ENCODE data around the gene GARIN1A.

The GARIN1A gene

GRCh38 chr7:128718967-128719642, 47.0 kb downstream of the GARIN1A start:
- Mint-ChIP-seq H3K4me1 (ENCODE audit: low read depth) (peaks cover 2% of the 10 kb centered on the region), H3K27ac (no peak overlapping the region), H3K36me3 (ENCODE audit: low read depth) (no peaks in the 10 kb centered on the region), H3K27me3 (peaks cover 19% of the 10 kb centered on the region), H3K4me3 (no peak overlapping the region), H3K9me3 (no peaks in the 10 kb centered on the region)
- DNase-seq = no peak

- Mint-ChIP-seq H3K27me3 (peaks cover 3% of the 10 kb centered on the region), H3K27ac (no peak overlapping the region), H3K36me3 (ENCODE audit: low read depth) (no peaks in the 10 kb centered on the region), H3K4me3 (no peak overlapping the region), H3K9me3 (no peaks in the 10 kb centered on the region), H3K4me1 (ENCODE audit: low read depth) (peaks cover 2% of the 10 kb centered on the region)
- DNase-seq = no peak
Observed at GRCh38 chr7:128721376-128721775, 49.3 kb downstream of the GARIN1A start.
